Bone marrow (tissue), 2 donors: ENCODE results near the gene VPS54.

Experiments used
- DNase-seq, 2 donors: peaks; one replicate each; lab custom pipeline; 2025; lab: John Stamatoyannopoulos, UW

Gene VPS54, protein sequence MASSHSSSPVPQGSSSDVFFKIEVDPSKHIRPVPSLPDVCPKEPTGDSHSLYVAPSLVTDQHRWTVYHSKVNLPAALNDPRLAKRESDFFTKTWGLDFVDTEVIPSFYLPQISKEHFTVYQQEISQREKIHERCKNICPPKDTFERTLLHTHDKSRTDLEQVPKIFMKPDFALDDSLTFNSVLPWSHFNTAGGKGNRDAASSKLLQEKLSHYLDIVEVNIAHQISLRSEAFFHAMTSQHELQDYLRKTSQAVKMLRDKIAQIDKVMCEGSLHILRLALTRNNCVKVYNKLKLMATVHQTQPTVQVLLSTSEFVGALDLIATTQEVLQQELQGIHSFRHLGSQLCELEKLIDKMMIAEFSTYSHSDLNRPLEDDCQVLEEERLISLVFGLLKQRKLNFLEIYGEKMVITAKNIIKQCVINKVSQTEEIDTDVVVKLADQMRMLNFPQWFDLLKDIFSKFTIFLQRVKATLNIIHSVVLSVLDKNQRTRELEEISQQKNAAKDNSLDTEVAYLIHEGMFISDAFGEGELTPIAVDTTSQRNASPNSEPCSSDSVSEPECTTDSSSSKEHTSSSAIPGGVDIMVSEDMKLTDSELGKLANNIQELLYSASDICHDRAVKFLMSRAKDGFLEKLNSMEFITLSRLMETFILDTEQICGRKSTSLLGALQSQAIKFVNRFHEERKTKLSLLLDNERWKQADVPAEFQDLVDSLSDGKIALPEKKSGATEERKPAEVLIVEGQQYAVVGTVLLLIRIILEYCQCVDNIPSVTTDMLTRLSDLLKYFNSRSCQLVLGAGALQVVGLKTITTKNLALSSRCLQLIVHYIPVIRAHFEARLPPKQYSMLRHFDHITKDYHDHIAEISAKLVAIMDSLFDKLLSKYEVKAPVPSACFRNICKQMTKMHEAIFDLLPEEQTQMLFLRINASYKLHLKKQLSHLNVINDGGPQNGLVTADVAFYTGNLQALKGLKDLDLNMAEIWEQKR

DNA sequence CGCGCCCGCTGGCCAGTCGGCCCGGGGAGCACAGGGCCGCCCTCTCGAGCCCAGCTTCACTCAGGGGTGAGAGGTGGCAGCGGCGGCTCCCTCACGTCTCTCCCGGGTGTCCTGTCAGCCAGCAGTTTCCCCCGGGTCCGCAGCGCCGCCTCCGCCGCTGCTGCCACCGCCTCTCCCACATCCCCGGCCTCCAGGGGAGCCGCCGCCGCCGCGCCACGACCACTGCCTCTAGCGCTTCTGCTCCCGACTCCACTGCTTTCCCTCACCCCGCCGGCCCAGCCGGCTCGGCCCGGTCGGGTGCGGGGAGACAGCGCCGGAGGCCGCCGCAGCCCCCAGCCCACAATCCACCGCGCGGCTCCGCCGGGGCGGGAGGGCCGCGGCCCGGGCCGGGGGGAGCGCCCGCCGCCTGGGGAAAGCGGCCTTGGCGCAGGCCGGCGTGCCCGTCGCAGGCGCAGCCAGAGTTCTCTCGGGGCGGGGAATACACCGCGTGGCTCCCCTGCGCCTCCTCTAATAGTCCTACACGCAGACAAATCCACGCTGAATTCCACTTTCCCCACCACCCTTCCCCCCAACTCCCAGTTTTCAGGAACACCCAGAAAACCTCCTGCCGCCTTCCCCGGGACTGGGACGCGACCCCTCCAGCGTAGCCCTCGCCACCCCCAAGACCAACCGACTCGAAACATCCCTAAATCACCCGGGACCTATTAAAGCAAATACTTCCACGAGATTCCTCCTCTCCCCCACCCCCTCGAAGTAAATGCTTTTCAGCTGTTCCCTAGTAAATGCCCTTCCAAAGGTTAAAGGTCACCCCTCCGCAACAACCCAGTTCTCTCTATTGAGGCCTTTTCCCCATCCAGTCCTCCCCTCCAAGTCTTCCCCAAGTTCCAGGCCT lies at the start of gene VPS54:
Gene VPS54 (minus strand): TSS at position 346 of the 892 bp plus-strand sequence. CDS start 35,429 bp downstream, outside the sequence.
- DNase-seq = peak in 1 of 2 donors; percentile 86

DNA sequence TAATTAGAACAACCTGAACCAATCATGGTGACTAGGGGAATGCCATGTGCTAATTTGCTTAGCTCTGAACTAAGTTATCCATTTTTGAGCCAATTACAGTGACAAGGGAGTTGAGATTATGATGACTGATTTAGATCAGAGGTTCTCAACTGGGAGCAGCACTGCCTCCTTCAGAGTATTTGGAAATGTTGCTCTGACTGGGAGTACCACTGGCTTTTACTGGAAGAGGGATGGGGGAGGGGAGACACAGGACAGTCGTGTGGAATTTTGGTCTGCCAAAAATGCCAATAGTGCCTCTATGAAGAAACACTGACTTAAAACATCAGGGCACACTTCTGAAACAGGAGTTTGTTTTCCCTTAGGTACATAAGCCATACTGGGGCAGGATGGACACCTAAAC lies 48.1 kb upstream of the VPS54 start:
- no peak for DNase-seq

DNA sequence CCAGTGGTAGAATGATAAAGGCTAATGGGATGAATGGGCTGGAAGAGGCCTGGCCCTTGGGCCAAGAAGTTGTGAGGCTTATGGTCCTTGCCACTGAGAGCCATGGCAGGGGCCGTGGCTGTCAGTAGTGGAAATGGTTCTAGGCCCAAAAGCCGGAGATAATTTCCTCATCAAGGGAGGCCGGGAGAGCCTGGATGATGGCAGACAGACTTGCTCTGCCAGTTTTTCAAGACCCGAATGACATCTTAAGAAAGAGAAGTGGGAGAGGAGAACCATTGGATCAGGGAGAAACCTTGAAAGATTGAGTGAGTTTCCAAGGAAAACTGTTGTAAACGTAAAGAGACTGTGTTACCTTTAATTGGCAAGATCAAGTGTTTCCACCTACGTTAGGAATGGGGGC lies 46.3 kb upstream of the VPS54 start:
- DNase-seq = no peak

DNA sequence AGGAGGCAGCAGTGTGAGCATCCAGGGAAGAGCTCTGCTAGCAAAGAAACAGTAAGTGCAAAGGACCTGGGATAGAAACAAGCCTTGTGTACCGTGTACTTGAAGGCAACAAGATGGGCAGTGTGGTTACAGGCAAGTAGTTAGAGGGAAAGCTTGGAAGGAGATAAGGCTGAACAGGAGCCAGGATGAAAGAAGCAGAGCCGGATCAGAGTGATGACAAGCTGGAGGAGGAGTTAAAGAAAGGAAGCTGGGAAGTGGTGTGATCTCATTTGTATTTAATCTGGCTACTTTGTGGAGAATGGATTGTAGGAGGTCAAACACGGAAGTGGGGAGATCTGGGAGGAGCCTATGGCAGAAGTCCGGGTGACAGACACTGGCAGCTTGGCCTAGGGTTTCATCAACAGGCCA lies 44.7 kb upstream of the VPS54 start:
- DNase-seq = no peak

DNA sequence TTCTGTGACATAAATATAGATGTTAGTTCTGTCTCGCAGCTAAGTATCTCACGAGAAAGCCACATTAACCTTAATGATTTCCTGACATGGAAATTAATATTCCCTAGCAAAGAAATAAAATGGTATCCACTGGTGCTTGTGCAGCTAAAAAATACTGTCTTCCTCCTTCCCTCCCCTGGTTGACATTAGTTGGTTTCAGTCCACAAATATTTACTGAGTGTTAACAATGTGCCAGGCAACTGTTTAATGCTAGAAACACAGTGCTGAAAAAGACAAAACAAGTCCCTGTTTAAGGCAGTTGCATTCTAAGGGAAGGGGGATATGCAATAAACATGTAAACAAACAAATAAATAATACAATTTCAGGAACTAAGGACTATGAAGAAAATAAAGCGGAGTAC lies 44.2 kb upstream of the VPS54 start:
- DNase-seq = no peak

DNA sequence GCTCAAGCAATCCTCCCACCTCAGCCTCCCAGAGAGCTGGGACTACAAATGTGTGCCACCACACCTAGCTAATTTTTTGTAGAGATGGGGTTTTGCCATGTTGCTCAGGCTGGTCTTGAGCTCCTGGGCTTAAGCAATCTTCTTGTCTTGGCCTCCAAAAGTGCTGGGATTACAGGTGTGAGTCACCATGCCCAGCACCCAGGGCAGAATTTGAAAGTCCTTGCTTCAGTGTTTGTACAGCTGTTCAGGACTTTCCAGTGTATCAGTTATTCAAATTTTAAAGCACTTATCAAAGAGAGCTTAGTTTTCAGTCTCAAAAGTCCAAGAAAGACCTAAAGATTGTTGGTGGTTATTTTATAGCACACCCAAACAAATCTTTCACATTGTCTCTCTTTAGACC lies 43.6 kb upstream of the VPS54 start:
- no peak for DNase-seq

DNA sequence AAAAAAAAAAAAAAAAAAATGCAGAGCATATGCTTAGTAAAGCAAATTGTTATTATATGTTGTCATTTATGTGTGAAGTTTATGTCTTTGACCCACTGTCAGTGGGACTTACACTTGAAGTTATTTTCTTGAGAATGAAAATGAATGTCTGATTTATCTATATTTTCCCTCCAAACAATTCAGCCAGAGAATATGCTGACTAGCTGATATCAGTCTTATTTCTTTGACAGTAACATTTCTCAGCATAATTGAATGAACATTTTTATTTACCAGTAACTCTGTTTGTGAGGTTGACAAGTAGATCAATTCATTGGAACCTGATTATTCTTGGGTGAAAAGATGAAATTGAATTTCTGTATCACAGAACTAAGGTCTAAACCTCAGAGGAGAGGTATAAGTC lies 40.0 kb upstream of the VPS54 start:
- no peak for DNase-seq

DNA sequence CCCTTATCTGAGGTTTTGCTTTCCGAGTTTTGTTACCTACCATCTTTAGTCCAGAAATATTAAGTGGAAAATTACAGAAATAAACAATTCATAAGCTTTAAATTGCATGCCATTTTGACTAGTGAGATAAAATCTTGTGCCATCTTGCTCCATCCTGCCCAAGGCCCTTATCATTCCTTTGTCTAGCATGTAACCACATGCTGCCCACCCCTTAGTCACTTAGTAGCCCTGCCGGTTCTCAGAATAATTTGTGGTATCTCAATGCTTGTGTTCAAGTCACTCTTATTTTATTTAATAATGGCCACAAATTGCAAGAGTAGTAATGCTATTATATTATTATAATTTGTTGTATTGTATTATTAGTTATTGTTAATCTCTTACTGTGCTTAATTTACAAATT lies 36.8 kb upstream of the VPS54 start:
- DNase-seq = no peak

DNA sequence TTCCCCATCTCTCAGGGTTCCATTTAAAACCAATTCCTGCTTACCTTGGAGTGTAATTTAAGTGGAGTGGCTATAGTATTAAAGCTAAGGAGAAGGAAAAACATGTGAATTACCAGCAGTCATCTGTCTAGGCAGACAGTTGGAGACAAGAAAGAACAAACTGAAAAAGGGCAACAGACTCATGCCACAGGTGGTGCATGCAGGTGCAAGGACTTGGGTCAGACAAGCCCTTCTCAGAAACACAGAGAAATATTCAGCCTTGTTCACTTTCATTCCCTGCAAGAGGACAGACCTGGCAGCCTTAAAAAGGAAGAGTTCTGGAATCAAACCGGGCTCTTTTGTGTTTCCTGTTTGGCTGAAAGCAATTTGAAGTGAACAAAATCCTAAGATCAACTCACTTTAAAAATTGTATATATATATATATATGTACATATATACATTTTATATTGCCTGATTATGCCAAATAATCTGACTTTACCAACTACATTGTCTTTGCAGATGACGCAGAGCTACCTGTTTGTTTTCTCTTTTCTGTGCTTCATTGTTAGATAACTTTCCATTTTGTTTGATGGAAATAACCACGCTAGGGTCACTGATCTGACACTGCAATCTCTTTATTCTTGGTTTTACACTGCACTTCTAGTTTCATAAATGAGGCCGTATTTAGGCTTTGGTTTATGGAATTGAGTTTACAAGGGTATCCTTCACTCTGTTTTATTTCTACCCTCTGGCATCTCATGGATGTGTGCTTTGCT lies 35.1 kb upstream of the VPS54 start:
- no peak for DNase-seq

DNA sequence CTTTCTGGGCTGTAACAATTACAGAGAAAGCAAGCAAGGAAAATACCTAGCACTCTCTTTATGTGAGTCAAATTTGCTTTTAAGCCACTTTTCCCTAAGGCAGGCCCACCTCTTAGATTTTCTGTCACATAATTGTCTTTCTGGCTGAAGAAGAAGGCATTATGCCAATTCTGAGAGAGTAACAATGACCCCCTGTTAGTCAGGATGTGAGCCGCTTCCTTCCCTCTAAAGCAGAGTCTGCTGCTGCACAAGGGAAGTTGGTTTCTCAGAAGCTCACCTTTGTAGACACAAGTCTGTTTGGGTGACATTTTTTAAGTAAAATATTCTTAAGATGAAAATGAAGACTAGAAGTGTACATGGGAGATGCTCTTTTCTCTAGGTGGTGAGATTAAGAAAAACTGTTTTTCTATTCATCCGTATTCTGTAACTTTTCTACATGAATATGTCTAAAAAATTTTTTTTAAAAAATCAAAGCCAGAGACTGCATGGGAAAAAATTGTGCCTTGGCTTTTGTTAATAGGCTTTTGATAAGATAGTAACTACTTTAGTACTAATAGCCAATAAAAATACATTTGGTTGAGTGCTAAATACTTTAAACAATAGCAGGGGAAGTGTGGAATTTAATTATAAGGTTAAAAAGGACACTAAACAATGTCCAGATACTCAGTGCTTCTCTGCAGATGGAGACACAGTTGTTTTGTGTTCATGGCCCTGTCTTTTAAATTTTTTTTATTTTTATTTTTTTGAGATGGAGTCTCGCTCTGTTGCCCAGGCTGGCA lies 33.4 kb upstream of the VPS54 start:
- DNase-seq = peak in 1 of 2 donors; percentile 44

DNA sequence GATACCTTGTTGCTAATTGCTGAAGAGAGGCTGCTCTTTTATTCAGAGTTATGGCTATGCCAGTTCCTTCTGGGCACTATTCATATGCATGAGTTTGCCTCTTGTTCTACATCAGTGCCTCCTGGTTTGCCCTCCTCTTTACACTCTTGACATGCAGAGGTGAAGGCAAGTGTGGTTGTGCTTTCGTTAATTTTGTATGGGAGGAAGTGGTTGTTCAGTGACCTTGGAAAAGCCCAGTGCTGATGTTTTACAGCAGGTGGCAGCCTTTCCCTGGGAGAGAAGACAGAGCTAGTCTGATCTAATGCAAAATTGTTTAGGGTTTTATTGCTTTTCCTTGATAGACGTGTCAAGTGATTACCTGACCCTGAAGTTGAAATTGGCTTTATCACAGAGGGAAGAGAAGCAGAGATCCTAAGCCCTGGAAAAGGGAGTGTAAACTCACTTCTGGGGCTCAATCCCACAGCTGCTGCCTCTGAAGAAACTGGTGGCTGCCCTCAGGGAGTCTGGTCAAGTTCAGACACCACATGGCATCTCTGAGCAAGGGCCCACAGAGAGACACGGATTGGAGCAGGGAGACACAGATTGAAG lies 30.5 kb upstream of the VPS54 start:
- DNase-seq = peak; percentile 15 to 73

DNA sequence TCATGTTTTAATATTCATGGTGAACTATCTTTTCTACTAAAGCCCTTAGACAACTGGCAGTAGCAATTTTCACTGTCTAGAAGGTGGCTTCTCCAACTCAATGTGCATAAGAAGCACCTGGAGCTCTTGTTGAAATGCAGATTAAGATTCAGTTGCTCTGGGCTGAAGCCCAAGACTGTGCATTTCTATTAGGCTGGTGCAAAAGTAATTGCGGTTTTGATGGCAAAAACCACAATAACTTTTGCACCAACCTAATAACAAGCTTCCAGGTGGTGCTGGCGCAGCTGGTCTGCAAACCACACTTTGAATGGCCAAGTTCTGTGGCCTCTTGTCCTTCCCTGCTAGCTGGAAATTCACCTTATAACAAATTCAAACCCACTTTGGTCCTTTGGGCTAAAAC lies 26.7 kb upstream of the VPS54 start:
- no peak for DNase-seq

DNA sequence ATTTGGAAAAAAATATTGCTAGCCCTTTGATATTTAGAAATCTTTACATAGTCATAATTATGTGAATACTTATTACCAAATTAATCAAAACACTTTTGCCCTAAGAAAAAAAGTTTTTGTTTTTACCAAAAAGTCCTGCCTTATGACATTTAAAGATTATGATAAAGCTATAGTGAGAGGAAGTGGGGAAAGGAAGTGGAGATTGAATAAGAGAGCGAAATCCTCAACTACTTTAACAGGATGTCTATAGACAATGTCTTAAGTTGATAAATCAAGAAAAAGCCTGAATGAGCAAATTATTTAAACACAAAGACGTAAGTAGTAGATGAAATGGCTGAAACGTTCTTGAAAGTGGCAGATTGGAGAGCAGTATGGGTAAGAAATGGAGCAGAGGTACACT lies 20.9 kb upstream of the VPS54 start:
- DNase-seq = no peak

DNA sequence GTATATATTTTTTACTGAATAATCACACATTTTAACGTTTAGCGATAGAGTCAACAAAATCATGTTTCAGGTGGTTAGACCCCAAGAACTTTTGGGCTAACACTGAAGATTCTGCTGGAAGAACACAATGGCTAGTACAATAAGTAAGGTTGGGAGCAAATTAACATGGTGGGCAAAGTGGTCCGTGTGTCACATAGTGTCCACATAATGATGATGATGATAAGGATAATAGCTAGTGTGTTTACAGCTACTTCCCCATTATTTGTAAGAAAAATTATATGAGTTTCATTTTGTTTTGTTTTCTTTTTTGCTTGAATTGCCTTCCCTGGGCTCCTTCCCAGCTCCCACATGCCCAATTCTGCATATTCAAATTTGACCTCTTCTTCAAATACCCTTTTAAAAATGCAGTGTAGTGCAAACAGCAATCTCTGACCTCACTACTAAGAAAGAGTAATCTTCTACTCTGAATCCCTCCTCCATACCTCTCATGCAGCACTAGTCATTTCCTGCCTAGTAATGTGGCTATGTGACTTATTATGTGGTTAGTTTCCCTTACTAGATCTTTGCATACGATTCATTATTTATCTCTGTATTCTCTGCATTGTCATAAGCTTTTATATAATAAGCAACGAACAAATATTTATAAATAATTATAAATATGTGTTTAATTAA lies 16.9 kb upstream of the VPS54 start:
- DNase-seq = peak; percentile 10 to 77

DNA sequence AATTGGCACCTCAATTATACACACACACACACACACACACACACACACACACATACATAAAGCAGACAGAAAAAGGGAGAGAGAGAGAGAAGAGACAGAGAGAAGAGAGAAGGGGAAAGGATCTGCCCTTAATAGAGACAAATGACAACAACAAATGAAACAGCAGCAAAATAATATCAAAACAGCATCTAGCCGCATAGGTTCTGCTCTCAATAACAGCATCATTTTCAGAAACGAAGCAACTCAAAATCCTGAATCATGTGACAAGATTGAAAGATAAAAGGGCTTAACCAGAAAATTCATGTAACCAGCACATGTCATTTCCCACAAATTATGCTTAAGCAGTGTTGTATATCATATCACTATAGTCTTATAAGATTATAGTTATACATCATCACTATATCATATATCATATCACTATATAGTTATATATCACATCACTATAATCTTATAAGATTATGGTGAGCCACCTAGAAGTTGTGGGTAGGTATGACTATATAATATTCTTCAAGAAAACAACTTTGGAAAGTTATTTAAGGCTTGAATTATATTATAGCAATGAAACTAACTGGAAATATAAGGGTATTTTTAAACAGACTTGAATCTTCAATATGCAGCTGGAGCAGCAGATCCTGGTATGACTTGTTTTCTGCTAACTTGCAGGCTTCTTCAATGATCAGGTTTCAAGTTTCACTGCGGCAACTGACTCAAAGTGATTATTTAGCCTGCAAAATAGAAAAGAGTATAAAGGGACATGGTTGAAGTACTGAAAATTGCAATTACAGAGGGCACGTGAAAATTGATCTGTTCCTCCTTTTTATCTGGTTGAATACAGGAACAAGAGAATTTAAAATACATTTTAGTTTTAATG lies 16.1 kb upstream of the VPS54 start:
- no peak for DNase-seq

DNA sequence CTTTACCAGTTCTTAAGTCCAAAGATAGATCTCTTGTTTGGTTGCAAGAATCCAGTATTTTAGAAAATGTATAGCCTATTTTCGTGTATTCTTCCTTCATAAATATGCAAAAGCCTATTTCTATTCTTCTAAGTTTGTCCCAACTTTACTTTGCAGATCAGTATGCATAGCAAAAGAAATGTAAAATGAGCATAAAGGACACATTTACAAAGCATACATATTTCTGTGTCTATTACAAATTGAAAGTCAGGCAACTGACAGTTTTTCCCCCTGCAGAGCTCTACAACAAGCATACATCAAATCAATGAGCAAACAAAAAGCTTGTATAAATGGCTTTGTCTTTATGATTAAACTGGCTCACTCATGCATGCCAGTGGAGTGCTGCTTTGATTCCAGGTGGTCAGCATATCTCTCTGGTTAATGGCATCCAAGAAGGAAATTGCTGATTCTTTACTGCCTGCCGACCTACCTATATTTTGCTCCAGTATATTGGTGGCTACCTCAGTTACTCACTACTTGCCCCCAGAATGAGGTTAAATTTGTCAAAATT lies 10.0 kb upstream of the VPS54 start:
- DNase-seq = no peak

DNA sequence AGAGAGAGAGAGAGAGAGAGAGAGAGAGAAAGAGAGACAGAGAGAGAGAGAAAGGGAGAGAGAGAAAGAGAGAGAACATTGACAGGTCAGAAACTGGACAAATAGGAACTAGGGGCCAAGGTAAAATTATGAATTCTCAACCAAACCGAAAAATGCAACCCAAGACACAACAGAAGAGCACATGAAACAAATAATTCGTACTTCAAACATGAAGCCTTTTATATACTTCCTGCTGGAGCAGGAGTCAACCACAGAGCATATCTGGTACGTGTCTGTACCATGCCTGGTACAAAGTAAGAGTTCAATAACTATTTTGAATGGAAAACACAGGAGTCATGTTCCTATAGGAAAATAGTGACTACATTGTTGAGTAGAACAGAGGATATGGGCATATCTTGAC lies 6.5 kb upstream of the VPS54 start:
- DNase-seq = no peak
